ENCODE measurements around the gene CAPN2.

The CAPN2 gene

DNA sequence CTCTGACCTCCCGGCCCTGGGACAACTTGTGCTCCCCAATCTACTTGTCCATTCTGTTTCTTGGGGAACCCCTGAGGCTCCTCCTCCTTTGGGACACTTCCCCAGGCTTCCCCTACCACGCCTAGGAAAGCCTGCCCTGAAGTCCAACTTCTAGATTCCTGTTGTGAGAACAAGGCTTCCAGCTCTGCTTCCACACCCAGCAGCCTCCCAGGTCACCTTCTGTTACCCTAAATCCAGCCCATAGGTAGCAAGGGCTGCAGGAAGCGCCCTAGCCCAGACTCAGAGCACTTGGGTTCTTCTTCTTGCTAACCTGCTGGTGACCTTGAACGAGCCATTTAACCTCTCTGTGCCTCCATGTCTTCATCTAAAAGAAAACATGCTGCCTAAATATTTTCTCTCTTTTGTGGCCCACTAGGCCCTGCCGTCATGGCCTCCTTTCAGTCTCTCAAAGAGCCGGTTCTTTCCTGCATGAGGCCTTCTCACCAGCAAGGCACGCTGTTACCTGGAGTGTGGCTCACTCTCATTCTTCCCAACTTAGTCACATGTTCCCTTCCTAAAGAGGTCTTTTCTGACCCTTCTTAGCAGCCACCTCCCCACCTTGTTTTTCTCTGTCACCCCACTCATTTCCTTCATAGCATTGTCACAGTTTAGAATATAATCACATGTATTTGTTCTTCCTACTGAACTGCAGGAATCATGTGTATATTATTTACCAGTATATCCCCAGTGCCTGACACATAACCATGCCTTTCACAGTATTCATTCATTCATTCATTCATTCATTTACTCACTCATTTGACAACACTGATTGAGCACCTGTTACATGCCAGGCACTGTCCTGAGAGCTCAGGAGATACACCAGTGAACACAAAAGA is 1.4 kb downstream of the CAPN2 start:
- in situ Hi-C loops (cut with HindIII; ENCODE audit: low pct_ligation_motif_present, low pct_unique_long_range_greater_than_20kb, low sequenced_read_pairs) = no loop called here
- peak; percentile 38 for DNase-seq

GRCh38 chr1:223714421-223714724 is 2.0 kb downstream of the CAPN2 start:
- in situ Hi-C loops (cut with HindIII; ENCODE audit: low pct_ligation_motif_present, low pct_unique_long_range_greater_than_20kb, low sequenced_read_pairs) = no loop called here
- DNase-seq = no peak

GRCh38 chr1:223714849-223715603 is 2.7 kb downstream of the CAPN2 start:
- in situ Hi-C loops (cut with HindIII; ENCODE audit: low pct_ligation_motif_present, low pct_unique_long_range_greater_than_20kb, low sequenced_read_pairs) = no loop called here
- peak; percentile 88 for DNase-seq

DNA sequence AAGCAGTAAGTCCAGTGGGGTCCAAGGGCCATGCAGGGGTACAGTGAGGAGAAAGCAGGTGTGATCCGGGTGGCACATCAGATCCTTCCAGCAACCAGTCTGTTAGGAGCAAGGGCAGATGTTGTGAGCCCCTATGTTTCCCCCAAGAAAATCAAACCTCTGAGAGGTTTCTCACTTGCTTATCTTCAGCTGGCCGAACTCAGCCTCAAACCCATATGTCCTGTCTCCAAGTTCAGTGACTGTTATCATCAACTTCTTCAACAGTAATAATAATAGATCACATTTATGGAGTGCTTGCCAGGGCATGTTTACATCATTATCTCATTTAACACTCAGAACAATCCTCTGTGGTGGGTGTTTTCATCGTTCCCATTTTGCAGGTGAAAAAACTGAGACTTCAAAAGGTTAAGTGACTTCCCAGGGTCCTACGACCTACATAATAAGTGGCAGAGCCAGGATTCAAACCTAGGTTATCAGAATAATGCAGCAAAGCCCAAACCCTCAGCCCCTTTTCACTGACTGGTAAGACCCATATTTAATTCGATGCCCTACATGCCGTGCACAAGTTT is 3.3 kb downstream of the CAPN2 start:
- DNase-seq = no peak
- in situ Hi-C loops (cut with HindIII; ENCODE audit: low pct_ligation_motif_present, low pct_unique_long_range_greater_than_20kb, low sequenced_read_pairs) = no loop called here

GRCh38 chr1:223716302-223716862 is 4.0 kb downstream of the CAPN2 start:
- in situ Hi-C loops (cut with HindIII; ENCODE audit: low pct_ligation_motif_present, low pct_unique_long_range_greater_than_20kb, low sequenced_read_pairs) = no loop called here
- no peak for DNase-seq

GRCh38 chr1:223717123-223717522 is 4.8 kb downstream of the CAPN2 start:
- in situ Hi-C loops (cut with HindIII; ENCODE audit: low pct_ligation_motif_present, low pct_unique_long_range_greater_than_20kb, low sequenced_read_pairs) = no loop called here
- DNase-seq = no peak

GRCh38 chr1:223717695-223718363 is 5.5 kb downstream of the CAPN2 start:
- in situ Hi-C loops (cut with HindIII; ENCODE audit: low pct_ligation_motif_present, low pct_unique_long_range_greater_than_20kb, low sequenced_read_pairs) = no loop called here

DNA sequence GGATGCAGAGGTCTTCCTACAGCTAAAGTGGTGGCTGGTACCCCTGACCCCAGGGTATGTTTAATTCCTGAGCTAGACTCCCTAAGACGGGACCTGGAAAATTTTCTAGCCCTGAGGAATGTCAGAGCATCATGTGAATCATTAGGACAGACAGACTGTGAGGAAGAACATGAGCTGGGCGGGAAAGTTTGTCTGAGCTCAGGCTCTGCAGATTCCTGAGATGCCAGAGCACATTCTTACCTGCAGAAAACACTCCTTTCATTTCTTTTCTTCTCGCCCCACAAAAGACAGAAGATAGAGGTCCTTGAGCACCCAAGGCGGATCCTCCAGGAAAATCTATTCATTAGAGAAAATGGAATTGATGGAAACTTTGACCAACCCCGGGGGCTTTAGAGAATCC is 6.5 kb downstream of the CAPN2 start:
- peak; percentile 58 for DNase-seq

More at GRCh38 chr1:223717695-223718363, 5.5 kb downstream of the CAPN2 start:
- no peak for DNase-seq

GRCh38 chr1:223720971-223721591 is 8.7 kb downstream of the CAPN2 start:
- DNase-seq = peak; percentile 48
- in situ Hi-C loops (cut with HindIII; ENCODE audit: low pct_ligation_motif_present, low pct_unique_long_range_greater_than_20kb, low sequenced_read_pairs) = no loop called here

More for the DNA sequence above, 6.5 kb downstream of the CAPN2 start:
- in situ Hi-C loops (cut with HindIII; ENCODE audit: low pct_ligation_motif_present, low pct_unique_long_range_greater_than_20kb, low sequenced_read_pairs) = no loop called here

- in situ Hi-C loops (cut with HindIII; ENCODE audit: low pct_ligation_motif_present, low pct_unique_long_range_greater_than_20kb, low sequenced_read_pairs) = no loop called here
- DNase-seq = no peak
Measured at GRCh38 chr1:223721658-223722607, 9.6 kb downstream of the CAPN2 start.

DNA sequence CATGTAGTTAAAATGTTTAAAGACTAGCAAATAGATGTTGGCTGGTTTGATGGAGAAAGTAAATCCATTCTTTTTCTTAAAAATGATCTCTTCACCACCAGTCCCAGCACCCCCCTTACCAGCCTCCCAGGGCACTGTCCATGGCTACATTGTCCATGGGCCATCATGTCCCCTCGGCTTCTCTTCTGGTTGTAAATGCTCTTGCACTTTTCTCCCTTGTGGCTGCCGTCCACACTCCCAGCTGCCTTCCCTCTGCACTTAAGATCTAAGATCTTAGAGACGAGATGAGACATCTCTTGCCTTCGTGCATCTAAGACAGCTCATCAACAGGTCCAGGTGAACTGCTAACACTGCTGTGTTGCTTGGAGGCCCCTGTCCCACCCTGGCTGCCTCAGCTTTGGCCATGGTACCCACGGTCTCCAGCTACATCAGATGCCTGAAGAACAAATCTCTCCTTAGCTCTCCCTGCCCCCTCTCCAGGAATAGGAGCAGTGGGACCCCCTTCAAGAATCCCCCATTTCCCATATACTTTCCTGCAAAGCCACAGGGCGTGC is 11.1 kb downstream of the CAPN2 start:
- no peak for DNase-seq
- in situ Hi-C loops (cut with HindIII; ENCODE audit: low pct_ligation_motif_present, low pct_unique_long_range_greater_than_20kb, low sequenced_read_pairs) = no loop called here

DNA sequence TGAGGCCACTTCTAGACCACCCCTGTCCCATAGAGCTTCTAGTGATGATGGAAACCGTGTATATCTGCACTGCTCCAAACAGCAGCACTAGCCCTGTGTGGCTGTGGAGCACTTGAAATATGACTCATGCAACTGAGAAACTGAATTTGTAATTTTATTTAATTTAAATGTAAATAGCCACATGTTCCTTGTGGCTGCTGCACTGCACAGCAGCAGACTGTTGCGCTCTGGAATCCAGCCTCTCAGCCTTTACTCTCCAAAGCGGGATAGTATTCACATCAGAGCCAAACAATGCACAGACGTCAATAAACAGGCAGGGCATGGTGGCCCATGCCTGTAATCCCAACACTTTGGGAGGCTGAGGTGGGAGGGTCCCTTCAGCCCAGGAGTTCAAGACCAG is 12.0 kb downstream of the CAPN2 start:
- DNase-seq = no peak
- in situ Hi-C loops (cut with HindIII; ENCODE audit: low pct_ligation_motif_present, low pct_unique_long_range_greater_than_20kb, low sequenced_read_pairs) = no loop called here

DNA sequence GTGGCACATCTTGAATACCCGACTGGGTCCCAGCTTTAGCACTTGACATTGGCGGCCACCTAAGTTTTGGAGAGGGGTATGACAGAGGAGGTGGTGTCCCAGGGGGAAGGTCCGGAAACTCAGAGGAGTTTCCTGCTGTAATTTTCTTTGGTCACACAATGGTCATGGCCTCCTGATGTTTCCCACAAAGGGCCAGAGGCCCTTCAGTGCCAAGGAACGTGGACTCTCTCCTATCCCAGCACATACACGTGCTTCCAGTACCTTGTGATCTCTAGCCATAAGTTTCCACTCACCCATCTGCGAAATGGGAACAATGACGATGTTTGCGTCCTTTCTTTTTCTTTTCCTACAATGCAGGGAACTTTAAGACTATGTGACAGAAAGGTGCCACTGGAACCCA is 13.2 kb downstream of the CAPN2 start:
- DNase-seq = no peak
- in situ Hi-C loops (cut with HindIII; ENCODE audit: low pct_ligation_motif_present, low pct_unique_long_range_greater_than_20kb, low sequenced_read_pairs) = no loop called here

DNA sequence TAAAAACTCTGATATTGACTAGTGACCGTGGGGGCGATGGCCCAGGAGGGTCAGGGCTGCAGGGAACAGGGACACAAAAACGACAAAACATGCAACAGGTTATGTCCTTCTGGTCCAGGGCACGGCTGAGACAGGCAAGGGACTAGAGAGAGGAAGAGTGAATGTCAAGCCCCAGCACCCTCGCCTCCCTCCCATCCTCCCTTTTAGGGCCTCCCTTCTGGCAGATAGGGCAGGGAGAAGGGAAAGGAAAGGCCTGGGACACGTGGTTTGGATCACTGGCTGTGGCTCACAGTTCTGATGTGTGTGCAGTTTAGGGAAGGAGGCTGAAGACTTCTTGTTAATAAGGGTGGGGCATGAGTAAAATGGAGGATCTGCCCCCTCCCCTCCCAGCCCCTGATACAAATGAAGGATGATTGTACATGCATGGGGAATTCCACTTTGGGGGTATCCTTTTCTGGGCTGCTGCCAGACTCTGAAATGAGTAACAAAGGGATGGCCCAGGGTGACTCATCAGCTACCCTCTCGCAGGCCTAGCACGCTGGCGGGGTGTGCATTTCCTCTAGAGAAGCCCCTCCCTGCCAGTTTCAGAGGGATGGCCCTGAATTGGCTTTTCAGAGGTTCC is 14.2 kb downstream of the CAPN2 start:
- in situ Hi-C loops (cut with HindIII; ENCODE audit: low pct_ligation_motif_present, low pct_unique_long_range_greater_than_20kb, low sequenced_read_pairs) = no loop called here
- DNase-seq = peak; percentile 95

GRCh38 chr1:223727541-223727940 is 15.2 kb downstream of the CAPN2 start:
- in situ Hi-C loops (cut with HindIII; ENCODE audit: low pct_ligation_motif_present, low pct_unique_long_range_greater_than_20kb, low sequenced_read_pairs) = no loop called here
- no peak for DNase-seq

GRCh38 chr1:223729906-223730305 is 17.6 kb downstream of the CAPN2 start:
- no peak for DNase-seq
- in situ Hi-C loops (cut with HindIII; ENCODE audit: low pct_ligation_motif_present, low pct_unique_long_range_greater_than_20kb, low sequenced_read_pairs) = no loop called here

Measured in ACHN (cell line).